Right lobe of liver (tissue), 4 donors: ENCODE results near the gene FRY.

ENCODE experiments used
- POLR2A ChIP-seq: fragments of 450-650 bp; IDR thresholded peaks from one replicate; pipeline ENCODE4 v1.6.1; 2017; ENCODE audit warnings: antibody characterized with exemption, mild to moderate bottlenecking
- TF ChIP-seq, protein P1 (sequence below), 4 donors: fragments of 200-600 bp in 3 of 4; fragments of 450-650 bp in 1 of 4; IDR thresholded peaks; one replicate each; pipeline versions ENCODE4 v1.5.1 to v1.8.0; 2016 to 2022; ENCODE audit warnings: antibody characterized with exemption in 4 of 4, mild to moderate bottlenecking in 2 of 4
- donor health status: DM: no; HTN: no; CAD: no.
- donor health status: DM: no; HTN: no; CAD: no.
- donor health status: DM: no; HTN: yes; CAD: no.

DNA sequence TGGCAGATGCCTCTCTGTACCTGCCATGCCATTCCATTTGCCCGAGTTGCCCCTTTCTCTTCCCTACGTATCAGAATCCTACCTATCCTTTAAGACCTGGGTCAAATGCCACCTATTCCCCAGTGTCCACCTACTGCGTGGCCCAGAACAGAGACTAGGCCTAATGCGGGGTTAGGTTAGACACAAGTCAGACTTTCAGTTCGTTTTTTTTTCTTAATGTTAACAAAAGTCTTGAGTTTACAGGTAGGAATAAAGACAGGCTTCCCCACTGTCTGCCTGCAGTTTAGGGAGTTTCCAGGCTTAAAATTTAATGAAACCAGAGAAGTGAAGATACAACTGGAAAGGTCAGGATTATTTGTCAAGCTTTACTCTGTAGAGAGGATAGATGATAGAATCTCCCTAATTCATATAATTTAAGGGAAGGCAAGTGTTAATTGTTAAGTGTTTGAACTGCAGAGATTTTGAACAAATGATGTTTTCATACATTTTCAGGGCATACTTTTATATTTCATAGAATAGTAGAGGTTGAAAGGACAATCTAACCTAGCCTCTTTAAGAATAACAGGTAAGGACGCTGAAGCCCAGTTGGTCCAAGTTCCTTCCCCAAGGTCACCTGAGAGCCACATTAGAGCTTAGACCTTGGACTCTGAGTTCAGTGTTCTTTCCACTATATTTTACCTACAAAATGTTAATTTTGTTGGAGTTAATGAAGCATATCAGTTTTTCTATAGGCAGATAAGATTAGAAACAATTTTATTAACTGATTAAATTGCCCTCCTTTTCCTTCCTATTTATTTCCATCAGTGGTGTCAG is 35.8 kb downstream of the FRY start:
- TF ChIP-seq, protein P1, sequence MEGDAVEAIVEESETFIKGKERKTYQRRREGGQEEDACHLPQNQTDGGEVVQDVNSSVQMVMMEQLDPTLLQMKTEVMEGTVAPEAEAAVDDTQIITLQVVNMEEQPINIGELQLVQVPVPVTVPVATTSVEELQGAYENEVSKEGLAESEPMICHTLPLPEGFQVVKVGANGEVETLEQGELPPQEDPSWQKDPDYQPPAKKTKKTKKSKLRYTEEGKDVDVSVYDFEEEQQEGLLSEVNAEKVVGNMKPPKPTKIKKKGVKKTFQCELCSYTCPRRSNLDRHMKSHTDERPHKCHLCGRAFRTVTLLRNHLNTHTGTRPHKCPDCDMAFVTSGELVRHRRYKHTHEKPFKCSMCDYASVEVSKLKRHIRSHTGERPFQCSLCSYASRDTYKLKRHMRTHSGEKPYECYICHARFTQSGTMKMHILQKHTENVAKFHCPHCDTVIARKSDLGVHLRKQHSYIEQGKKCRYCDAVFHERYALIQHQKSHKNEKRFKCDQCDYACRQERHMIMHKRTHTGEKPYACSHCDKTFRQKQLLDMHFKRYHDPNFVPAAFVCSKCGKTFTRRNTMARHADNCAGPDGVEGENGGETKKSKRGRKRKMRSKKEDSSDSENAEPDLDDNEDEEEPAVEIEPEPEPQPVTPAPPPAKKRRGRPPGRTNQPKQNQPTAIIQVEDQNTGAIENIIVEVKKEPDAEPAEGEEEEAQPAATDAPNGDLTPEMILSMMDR (IDR thresholded peaks at IDR 0.05) = no peak
- no peak for TF ChIP-seq POLR2A
